Measurements from ENCODE around the gene AKR1B1. TPM values are rescaled to one million over a fixed set of nuclear protein-coding genes. Genes with fewer than 3 reads are reported as not detected.

Gene AKR1B1
- 86.6 and 109 TPM in 2 replicates for total RNA-seq

DNA sequence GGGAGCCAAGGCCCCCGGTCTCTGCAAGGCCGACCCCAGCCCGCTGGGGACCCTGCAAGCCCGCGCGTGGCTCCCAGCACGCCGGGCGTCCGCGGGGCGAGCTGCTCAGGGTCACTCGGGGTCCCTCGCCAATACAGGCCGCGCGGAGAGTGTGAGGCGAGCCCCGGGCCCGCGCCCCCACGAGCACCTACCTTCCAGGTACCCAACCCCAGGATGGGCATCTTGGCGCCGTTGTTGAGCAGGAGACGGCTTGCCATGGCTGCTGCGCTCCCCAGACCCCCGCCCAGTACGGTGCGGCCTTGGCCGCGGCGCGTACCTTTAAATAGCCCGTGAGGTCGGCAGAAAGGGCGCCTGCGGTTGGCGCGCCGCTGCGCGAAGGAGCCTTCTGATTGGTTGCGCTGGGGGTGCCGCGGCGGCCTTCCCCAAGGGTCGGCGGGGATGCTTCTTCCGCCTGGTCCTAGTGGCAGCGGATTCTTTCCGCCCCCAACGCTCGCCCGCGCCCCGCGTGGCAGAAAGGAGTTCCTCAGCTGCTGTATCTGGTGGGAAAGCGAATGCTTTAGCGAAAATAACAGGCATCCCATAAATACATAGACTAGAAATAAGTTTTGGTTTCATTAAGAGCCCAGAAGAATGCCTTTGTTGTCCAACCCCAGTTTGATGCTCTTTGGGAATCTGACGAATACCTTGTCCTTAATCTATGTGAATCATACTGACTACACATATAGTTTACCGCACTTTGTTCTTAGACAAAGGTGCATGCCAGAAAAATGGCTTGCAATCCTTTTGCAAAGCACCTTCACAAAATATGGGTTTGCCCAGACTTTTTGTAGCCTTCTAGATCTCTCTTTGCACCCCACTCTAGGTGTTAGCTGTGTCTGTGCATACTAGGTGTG is at the start of gene AKR1B1:
Gene AKR1B1, minus strand, starts transcription at position 295 of the 893 bp plus-strand sequence. Its CDS starts 38 bp downstream, at position 257.

Other genes with a start within 250 kb of the AKR1B1 start
- gene SLC35B4, start 142.2 kb downstream of the AKR1B1 start, total RNA-seq: 9.0 and 12.1 TPM in 2 replicates
- not detected in 2 replicates for gene AKR1B10, start 68.5 kb upstream of the AKR1B1 start, total RNA-seq
- not detected in 2 replicates for gene AKR1B15, start 90.0 kb upstream of the AKR1B1 start, total RNA-seq
- gene BPGM, start 187.8 kb upstream of the AKR1B1 start, total RNA-seq: 11.9 and 14.8 TPM in 2 replicates